ENCODE data around the gene TRAF7.
"Not testable (repeated sequence)": the region's sequence is repeated elsewhere in the genome, so short reads cannot be mapped to it uniquely, and the experiment has no call there.

DNA sequence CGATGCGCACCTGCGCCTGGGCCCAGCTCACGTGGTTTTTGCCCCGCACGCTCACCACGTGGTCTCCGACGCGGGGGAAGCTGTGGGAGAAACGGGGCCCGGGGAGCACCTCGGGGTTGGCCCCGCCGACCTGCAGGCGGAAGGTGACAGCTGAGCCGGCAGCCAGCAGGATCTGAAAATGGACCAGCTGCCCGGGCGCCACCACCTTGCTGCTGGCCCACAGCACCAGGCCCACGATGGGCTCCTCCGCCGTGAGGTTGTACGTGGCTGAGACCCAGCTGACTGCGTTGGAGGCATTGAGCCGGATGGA is 46.4 kb upstream of the TRAF7 start:
- TF ChIP-seq, protein P1, sequence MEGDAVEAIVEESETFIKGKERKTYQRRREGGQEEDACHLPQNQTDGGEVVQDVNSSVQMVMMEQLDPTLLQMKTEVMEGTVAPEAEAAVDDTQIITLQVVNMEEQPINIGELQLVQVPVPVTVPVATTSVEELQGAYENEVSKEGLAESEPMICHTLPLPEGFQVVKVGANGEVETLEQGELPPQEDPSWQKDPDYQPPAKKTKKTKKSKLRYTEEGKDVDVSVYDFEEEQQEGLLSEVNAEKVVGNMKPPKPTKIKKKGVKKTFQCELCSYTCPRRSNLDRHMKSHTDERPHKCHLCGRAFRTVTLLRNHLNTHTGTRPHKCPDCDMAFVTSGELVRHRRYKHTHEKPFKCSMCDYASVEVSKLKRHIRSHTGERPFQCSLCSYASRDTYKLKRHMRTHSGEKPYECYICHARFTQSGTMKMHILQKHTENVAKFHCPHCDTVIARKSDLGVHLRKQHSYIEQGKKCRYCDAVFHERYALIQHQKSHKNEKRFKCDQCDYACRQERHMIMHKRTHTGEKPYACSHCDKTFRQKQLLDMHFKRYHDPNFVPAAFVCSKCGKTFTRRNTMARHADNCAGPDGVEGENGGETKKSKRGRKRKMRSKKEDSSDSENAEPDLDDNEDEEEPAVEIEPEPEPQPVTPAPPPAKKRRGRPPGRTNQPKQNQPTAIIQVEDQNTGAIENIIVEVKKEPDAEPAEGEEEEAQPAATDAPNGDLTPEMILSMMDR (conservative IDR thresholded peaks at IDR 0.05; ENCODE audit: low read length) = not testable (repeated sequence)
- not testable (repeated sequence) for TF ChIP-seq EZH2phosphoT487 (IDR thresholded peaks at IDR 0.05; ENCODE audit: borderline replicate concordance)
